ENCODE results near the gene DPPA3.

DNA sequence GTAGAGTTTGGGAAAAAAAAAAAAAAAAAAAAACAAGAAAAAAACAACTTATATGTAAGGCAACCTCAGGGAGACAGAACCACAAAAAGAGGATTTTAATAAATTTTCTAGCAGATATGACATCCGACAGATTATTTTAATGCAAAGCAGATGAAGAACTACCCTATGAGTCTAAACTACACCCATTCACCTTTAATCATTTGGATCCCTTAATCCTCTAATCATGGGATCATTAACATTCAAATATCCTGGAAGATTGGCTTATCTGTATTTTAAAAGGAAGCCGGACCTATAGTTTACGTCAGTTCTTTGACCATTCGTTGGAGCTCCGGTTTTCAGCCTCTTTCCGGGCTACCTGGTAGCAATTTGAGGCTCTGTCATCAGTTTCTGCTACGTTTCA lies at the start of gene DPPA3:
- no peak for TF ChIP-seq CTCF (IDR thresholded peaks at IDR 0.05)
- TF ChIP-seq POLR2A (IDR thresholded peaks at IDR 0.05) = no peak
